Neural cell (in vitro differentiated cells): ENCODE measurements around the gene HOXC6. TPM values are rescaled to one million over a fixed set of nuclear protein-coding genes. Genes with fewer than 3 reads are reported as not detected.

Experiments used
- H2AFZ ChIP-seq: fragments of 200-600, 300-800 bp; sonication (generic), shearing (Covaris generic); 2 replicates; pipeline ENCODE4 v1.6.0; 2014; ENCODE audit warnings: low read depth, mild to moderate bottlenecking, antibody characterized with exemption, low read length, moderate library complexity
- H3F3A ChIP-seq: fragments of 200-600 bp; shearing (Covaris generic); 2 replicates; pipeline ENCODE4 v1.6.1; 2016; ENCODE audit warnings: mild to moderate bottlenecking, moderate library complexity, mixed read lengths, antibody characterized with exemption, low read length; ENCODE audit not compliant: insufficient read depth, poor library complexity, severe bottlenecking
- H3K27ac ChIP-seq: fragments of 200-600, 300-800 bp; sonication (generic), shearing (Covaris generic); 2 replicates; pipeline ENCODE4 v1.5.1; 2014; ENCODE audit warnings: mild to moderate bottlenecking, low read length, moderate library complexity
- H3K27me3 ChIP-seq: fragments of 300-800, 200-600 bp; sonication (generic), shearing (Covaris generic); 2 replicates; pipeline ENCODE4 v1.6.0; 2014; ENCODE audit warnings: mild to moderate bottlenecking, low read depth, low read length, moderate library complexity; ENCODE audit not compliant: insufficient read depth
- H3K36me3 ChIP-seq: fragments of 300-800, 200-600 bp; sonication (generic), shearing (Covaris generic); 2 replicates; pipeline ENCODE4 v1.5.1; 2014; ENCODE audit warnings: mild to moderate bottlenecking, antibody characterized with exemption, low read length, moderate library complexity; ENCODE audit not compliant: insufficient read depth
- H3K4me2 ChIP-seq: fragments of 300-800, 200-600 bp; sonication (generic), shearing (Covaris generic); 2 replicates; pipeline ENCODE4 v1.6.0; 2014; ENCODE audit warnings: mild to moderate bottlenecking, low read length
- H3K4me3 ChIP-seq: fragments of 300-800, 200-600 bp; sonication (generic), shearing (Covaris generic); 2 replicates; pipeline ENCODE4 v1.5.1; 2014; ENCODE audit warnings: mild to moderate bottlenecking, low read length, moderate library complexity
- H3K79me2 ChIP-seq: fragments of 200-600 bp; shearing (Covaris generic); replicated peaks from 2 replicates; pipeline ENCODE4 v1.6.0; 2014; ENCODE audit warnings: mild to moderate bottlenecking, low read length, moderate library complexity; ENCODE audit not compliant: insufficient read depth
- H3K9ac ChIP-seq: fragments of 300-800, 200-600 bp; sonication (generic), shearing (Covaris generic); 2 replicates; pipeline ENCODE4 v1.6.1; 2016; ENCODE audit warnings: mild to moderate bottlenecking, low read length, mixed read lengths
- H3K9me2 ChIP-seq: fragments of 200-600 bp; shearing (Covaris generic); 2 replicates; pipeline ENCODE4 v1.6.1; 2016; ENCODE audit warnings: mild to moderate bottlenecking, low read length, mixed read lengths; ENCODE audit not compliant: insufficient read depth
- H3K9me3 ChIP-seq: fragments of 200-600, 300-800 bp; sonication (generic), shearing (Covaris generic); 2 replicates; pipeline ENCODE4 v1.6.1; 2016; ENCODE audit warnings: mild to moderate bottlenecking, mixed run types, low read length, moderate library complexity, mixed read lengths
- H4K20me1 ChIP-seq: fragments of 200-600 bp; shearing (Covaris generic); 2 replicates; pipeline ENCODE4 v1.6.1; 2016; ENCODE audit warnings: mild to moderate bottlenecking, mixed run types; ENCODE audit not compliant: insufficient read depth
- CTCF ChIP-seq: fragments of 450-650 bp; IDR thresholded peaks from 2 replicates; pipeline ENCODE4 v1.5.1; 2014; ENCODE audit warnings: antibody characterized with exemption, mild to moderate bottlenecking, moderate library complexity; ENCODE audit not compliant: poor library complexity, severe bottlenecking
- EP300 ChIP-seq: fragments of 450-650 bp; conservative IDR thresholded peaks from 2 replicates; pipeline ENCODE4 v1.6.1; 2014; ENCODE audit warnings: antibody characterized with exemption, mild to moderate bottlenecking, moderate library complexity; ENCODE audit not compliant: poor library complexity, severe bottlenecking
- EZH2 ChIP-seq: fragments of 200-600, 300-800 bp; shearing (Covaris generic), sonication (generic); IDR thresholded peaks from 2 replicates; pipeline ENCODE4 v1.6.1; 2014; ENCODE audit warnings: antibody characterized with exemption, low read length, borderline replicate concordance, mild to moderate bottlenecking; ENCODE audit not compliant: insufficient read depth, poor library complexity, severe bottlenecking
- MXI1 ChIP-seq: fragments of 450-650 bp; conservative IDR thresholded peaks from 2 replicates; pipeline ENCODE4 v1.6.1; 2014; ENCODE audit warnings: antibody characterized with exemption, mild to moderate bottlenecking; ENCODE audit not compliant: poor library complexity, severe bottlenecking
- POLR2AphosphoS5 ChIP-seq: IDR thresholded peaks from 2 replicates; pipeline ENCODE4 v1.6.1; 2012
- RAD21 ChIP-seq: fragments of 450-650 bp; conservative IDR thresholded peaks from 2 replicates; pipeline ENCODE4 v1.6.1; 2014; ENCODE audit warnings: antibody characterized with exemption, mild to moderate bottlenecking, moderate library complexity
- REST ChIP-seq: IDR thresholded peaks from 2 replicates; pipeline ENCODE4 v1.6.1; 2012; ENCODE audit warnings: borderline replicate concordance
- SMC3 ChIP-seq: fragments of 450-650 bp; conservative IDR thresholded peaks from 2 replicates; pipeline ENCODE4 v1.6.1; 2014; ENCODE audit warnings: antibody characterized with exemption, mild to moderate bottlenecking, moderate library complexity; ENCODE audit not compliant: poor library complexity
- TAF1 ChIP-seq: IDR thresholded peaks from 2 replicates; pipeline ENCODE4 v1.6.1; 2012; ENCODE audit warnings: low read depth
- polyA plus RNA-seq: library from polyadenylated mRNA; depleted of rRNA; stranded (reverse); fragments of >200 nt; gene quantifications from 2 replicates; pipeline ENCODE4 v1.2.3, GENCODE V29; 2014

Gene HOXC6
- polyA plus RNA-seq, 1 donor from 2014 or later, result not detected

- Histone ChIP-seq H3F3A (no peaks in the 10 kb centered on the region), H3K9me3 (no peaks in the 10 kb centered on the region), H3K4me3 (no peak overlapping the region), H2AFZ (no peak overlapping the region), H3K9ac (no peak overlapping the region), H3K27ac (no peak overlapping the region), H3K79me2 (no peaks in the 10 kb centered on the region), H3K9me2 (no peaks in the 10 kb centered on the region), H3K4me2 (no peak overlapping the region), H4K20me1 (no peaks in the 10 kb centered on the region), H3K36me3 (no peaks in the 10 kb centered on the region), H3K27me3 (peaks cover 99% of the 10 kb centered on the region)
- TF ChIP-seq SMC3 (no peak), RAD21 (no peak), POLR2AphosphoS5 (no peak), CTCF (no peak), REST (no peak), MXI1 (no peak), TAF1 (no peak), EZH2 (no peak), EP300 (no peak)
These were observed 24.3 kb downstream of the HOXC6 start for GRCh38 chr12:54052438-54053002.

DNA sequence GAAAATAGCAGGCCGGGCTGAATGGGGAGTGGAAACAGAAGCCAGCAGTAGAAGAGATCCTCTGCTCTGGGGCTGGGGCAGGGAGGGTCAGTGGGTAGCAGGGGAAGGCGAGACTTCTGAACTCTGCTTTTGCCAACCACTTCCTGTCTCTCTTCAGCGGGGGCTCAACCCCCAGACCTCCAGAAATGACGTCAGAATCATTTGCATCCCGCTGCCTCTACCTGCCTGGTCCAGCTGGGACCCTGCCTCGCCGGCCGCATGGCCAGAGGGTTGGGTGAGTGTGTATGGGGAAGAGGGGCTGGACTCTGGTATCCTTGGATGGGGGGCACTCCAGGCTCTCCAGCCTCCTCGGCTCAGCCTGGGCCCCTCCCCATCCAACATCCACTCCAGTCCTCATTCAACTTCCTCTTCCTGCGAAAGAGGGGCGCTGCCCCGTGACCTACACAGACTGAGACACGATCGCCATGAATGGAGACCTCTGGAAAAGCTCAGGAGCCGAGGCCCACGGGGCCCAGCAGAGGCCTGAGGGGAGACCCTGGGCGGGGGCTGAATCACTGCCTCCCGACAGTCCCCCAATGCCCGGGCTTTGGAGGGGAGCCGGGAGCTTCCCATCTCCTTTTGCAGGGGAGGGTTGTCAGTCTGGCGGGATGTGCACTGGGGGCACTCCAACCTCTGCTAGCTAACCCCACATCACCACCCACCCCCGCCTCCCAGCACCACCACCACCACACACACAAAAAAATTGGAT, 24.9 kb downstream of the HOXC6 start:
- Histone ChIP-seq H3K9me2 (no peaks in the 10 kb centered on the region), H3K27ac (no peak overlapping the region), H4K20me1 (no peaks in the 10 kb centered on the region), H3F3A (no peaks in the 10 kb centered on the region), H3K4me2 (no peak overlapping the region), H3K36me3 (no peaks in the 10 kb centered on the region), H3K4me3 (no peak overlapping the region), H3K9ac (no peak overlapping the region), H3K79me2 (no peaks in the 10 kb centered on the region), H3K27me3 (peaks cover 99% of the 10 kb centered on the region), H2AFZ (no peak overlapping the region), H3K9me3 (no peaks in the 10 kb centered on the region)
- TF ChIP-seq SMC3, result no peak
- TF ChIP-seq MXI1, result no peak
- no peak for TF ChIP-seq POLR2AphosphoS5
- TF ChIP-seq REST, result no peak
- TF ChIP-seq EZH2, result no peak
- TF ChIP-seq CTCF, result no peak
- no peak for TF ChIP-seq TAF1
- no peak for TF ChIP-seq EP300
- no peak for TF ChIP-seq RAD21
